Measurements from ENCODE around the gene ALOX15B.

GRCh38 chr17:8095361-8095760, 56.5 kb downstream of the ALOX15B start:
- no peak for TF ChIP-seq POLR2A (IDR thresholded peaks at IDR 0.05; ENCODE audit: low read length)
- no peak for TF ChIP-seq GATA1 (IDR thresholded peaks at IDR 0.05; ENCODE audit: low read depth, low read length)

Data from erythroblast (primary cell).